Measurements from ENCODE around the gene LHB.
"Not testable (repeated sequence)": the region's sequence is repeated elsewhere in the genome, so short reads cannot be mapped to it uniquely, and the experiment has no call there.

LHB gene

GRCh38 chr19:49038557-49039276, 21.8 kb upstream of the LHB start:
- in situ Hi-C loops (cut with MboI; ENCODE audit: low sequenced_read_pairs), result not testable (repeated sequence)

GRCh38 chr19:49038111-49038510, 21.2 kb upstream of the LHB start:
- in situ Hi-C loops (cut with MboI; ENCODE audit: low sequenced_read_pairs), result not testable (repeated sequence)

GRCh38 chr19:49036815-49037214, 19.9 kb upstream of the LHB start, which contains the start of gene CGB1:
Gene CGB1, minus strand, starts transcription at chr19:49036895. Its CDS starts 184 bp downstream, at chr19:49036711.
- in situ Hi-C loops (cut with MboI; ENCODE audit: low sequenced_read_pairs), result not testable (repeated sequence)

GRCh38 chr19:49031642-49032301, 14.9 kb upstream of the LHB start, which contains the start of gene CGB2:
Gene CGB2, plus strand, starts transcription at chr19:49031890. Its CDS starts 206 bp downstream, at chr19:49032096.
- in situ Hi-C loops (cut with MboI; ENCODE audit: low sequenced_read_pairs), result not testable (repeated sequence)

GRCh38 chr19:49030323-49030722, 13.4 kb upstream of the LHB start:
- in situ Hi-C loops (cut with MboI; ENCODE audit: low sequenced_read_pairs), result not testable (repeated sequence)

- in situ Hi-C loops (cut with MboI; ENCODE audit: low sequenced_read_pairs), result not testable (repeated sequence)
Measured at GRCh38 chr19:49029749-49030148, 12.9 kb upstream of the LHB start.

GRCh38 chr19:49028686-49029085, 11.8 kb upstream of the LHB start:
- in situ Hi-C loops (cut with MboI; ENCODE audit: low sequenced_read_pairs), result not testable (repeated sequence)

- in situ Hi-C loops (cut with MboI; ENCODE audit: low sequenced_read_pairs), result not testable (repeated sequence)
Measured at GRCh38 chr19:49025599-49025998, 8.7 kb upstream of the LHB start.

- in situ Hi-C loops (cut with MboI; ENCODE audit: low sequenced_read_pairs), result not testable (repeated sequence)
Measured at GRCh38 chr19:49025088-49025487, 8.2 kb upstream of the LHB start.

GRCh38 chr19:49024233-49024632, 7.3 kb upstream of the LHB start, which contains the start of gene CGB3:
Gene CGB3, minus strand, starts transcription at chr19:49024333. Its CDS starts 362 bp downstream, at chr19:49023971.
- in situ Hi-C loops (cut with MboI; ENCODE audit: low sequenced_read_pairs), result not testable (repeated sequence)

- in situ Hi-C loops (cut with MboI; ENCODE audit: low sequenced_read_pairs), result no loop called here
Measured at GRCh38 chr19:49022116-49022515, 5.2 kb upstream of the LHB start.

- in situ Hi-C loops (cut with MboI; ENCODE audit: low sequenced_read_pairs), result no loop called here
Measured at GRCh38 chr19:49020931-49021895, 4.3 kb upstream of the LHB start.

- in situ Hi-C loops (cut with MboI; ENCODE audit: low sequenced_read_pairs), result no loop called here
Measured at GRCh38 chr19:49020342-49020741, 3.5 kb upstream of the LHB start.

GRCh38 chr19:49019242-49019932, 2.5 kb upstream of the LHB start:
- in situ Hi-C loops (cut with MboI; ENCODE audit: low sequenced_read_pairs), result no loop called here

GRCh38 chr19:49018388-49019241, 1.7 kb upstream of the LHB start:
- in situ Hi-C loops (cut with MboI; ENCODE audit: low sequenced_read_pairs), result not testable (repeated sequence)

GRCh38 chr19:49017666-49018351, 918 bp upstream of the LHB start:
- in situ Hi-C loops (cut with MboI; ENCODE audit: low sequenced_read_pairs), result no loop called here

GRCh38 chr19:49016067-49016839, 638 bp downstream of the LHB start:
- in situ Hi-C loops (cut with MboI; ENCODE audit: low sequenced_read_pairs), result no loop called here

- in situ Hi-C loops (cut with MboI; ENCODE audit: low sequenced_read_pairs), result no loop called here
Measured at GRCh38 chr19:49014870-49015255, 2.0 kb downstream of the LHB start.

Measured in hTERT RPE-1 (cell line).